Measurements from ENCODE around the gene KNSTRN.
A peak's percentile ranks its signal among the peaks of the same experiment; 100 is the strongest.

Gene KNSTRN

DNA sequence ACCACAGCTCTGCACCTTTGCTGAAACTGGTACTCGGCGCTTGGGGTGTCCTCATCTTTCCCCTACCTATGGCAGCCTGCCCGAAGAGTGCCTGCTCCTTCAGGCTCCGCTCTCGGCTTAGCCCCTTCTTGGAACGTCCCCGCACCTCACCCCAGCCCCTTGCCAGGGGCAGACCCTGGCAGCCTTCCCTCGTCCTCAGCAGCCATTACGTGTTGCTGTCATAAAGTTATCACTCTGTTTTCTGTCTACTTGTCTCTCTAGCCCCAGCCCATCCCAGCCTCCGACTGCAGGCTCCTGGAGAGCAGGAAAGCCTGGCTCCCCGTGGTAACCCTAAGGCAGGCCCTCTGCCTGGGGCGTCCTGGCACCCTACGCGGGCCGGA is 53.2 kb downstream of the KNSTRN start:
- DNase-seq: no peak

DNA sequence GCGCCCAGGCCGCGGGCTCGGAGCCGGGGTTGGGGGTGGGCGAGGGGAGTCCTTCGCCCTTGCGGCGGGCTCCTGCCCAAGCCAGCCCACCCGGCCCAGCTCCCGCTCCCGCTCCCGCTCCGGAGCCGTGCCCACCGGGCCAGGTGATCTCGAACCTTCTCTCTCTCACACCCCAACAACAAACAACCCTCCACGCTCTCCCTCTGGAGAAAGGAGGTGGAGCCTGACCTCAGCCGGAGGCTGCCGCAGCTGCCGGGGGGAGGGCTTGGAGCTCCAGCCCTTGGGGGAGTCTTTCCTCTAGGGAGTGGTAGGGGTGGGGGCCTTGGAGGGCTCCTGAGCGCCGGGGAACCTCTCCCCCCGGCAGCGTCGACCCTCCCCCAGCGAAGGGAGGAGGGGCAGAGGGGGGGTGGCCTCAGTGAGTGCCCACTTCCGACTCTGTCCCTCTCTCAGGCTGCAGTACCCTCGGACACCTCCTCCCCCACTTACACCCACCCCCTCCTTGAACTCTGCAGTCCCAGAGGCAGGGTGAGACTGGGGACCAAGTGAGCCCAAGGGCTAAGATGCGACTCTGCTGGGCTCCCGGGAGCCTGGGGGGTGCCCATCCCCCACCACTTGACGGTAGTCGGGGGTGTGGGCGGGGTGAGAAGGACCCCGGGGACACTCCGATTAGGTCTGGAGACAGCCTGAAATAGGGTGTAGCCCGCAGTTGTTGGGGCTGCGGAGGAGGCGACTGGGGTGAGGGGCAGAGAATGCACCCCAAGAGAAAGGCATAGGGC is 53.8 kb downstream of the KNSTRN start:
- DNase-seq: no peak

DNA sequence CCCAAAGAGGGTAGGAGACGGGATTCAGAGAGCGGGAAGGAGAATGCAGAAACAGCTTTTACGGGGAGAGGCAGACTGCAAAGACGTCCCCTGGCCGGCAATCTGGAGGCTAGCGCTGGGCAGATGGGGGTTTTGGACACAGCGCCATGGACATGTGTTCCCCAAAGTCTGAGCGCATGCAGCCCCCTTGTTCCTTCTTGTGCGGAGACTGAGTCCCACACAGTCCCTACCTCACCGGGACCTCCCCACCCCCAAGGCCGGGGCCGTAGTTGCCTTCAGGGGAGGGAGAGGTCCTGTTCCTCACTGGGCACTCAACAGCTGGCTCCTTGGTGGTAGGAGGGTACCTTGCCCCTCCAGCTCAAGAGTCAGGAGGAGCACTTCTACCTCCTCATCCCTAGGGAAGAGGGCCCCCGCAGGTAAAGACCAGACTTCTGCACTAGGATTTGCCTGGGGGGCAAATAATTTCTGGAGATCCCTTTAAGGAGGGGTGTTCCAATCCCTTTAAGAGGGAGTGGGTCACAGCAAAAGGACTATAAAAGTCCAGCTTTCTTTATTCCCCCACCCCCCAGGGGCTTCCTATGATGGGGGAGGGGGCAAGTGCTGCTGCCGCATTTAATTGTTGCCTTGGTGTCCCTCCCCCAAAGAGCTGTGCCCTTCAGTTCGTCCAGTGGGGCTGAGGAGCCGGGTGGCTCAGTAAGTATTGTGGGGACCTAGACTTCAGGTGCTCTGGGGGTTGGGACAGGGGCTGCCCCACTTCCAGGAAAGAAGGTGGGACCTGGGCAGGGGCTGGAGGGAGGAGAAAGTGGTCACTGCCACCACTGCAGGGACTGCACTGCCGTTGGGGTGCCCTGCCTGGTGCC is 54.6 kb downstream of the KNSTRN start:
- no peak for DNase-seq

DNA sequence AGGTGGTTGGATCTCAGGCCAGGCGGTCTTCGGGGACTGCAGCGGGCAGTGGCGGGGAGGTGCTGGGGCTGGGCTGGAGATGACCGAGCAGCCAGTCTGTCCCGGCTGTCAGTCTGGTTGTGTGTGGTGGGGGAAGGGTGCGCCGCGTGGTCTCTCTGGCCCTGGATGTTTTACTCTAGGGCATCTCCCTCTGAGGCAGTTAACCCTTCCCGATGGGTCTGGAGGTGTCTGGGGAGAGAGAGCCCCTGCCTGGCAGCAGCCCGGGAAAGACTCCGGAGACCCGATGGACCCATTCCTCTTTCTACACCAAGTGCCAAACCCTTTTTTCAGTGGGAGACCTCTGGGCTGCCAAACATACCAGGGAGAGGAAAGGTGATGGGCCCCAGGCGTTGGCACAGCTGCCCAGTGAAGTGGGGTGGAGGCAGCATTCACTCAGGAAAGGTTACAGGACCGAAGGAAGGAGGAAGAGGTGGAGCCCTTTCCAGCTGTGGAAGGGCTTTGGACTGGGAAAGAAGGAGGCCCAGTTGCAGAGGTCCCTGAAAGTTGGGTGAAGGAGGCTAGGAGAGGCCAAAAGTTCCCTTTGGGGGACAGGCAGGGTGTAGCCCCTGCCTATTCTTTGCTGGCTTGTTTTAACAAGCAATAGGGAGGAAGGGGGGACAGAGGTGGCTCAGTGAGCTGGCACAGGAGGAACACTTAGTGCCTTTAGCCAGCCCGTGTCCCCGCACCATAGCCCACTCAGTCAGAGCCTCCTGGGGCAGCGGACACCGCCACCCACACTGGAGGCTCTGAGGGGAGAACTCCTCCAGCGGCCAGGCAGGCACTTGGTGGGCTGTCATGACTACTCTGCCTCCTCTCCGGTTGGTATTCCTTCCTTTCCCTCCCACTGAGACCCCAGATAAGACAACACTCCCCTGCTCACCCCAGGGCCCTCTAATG is 55.5 kb downstream of the KNSTRN start:
- no peak for DNase-seq

DNA sequence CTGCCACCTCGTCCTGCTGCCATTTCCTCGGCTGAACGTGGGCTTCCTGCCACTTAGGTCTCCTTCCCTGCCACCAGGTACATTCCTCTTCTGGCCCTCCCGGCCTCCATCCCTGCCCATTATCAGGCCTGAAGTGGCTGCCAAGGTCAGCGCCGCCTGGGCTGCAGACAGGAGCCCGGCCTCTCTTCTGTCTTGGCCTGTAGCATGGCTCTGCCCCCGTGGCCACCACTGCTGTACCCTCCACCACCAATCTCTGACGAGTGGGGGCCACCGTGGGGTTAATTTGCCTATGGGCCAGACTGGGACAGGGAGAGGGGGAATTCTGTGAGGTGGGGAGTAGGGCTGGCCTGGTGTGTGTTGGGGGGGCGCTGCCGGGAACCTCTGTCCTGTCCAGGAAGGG is 56.2 kb downstream of the KNSTRN start:
- no peak for DNase-seq

DNA sequence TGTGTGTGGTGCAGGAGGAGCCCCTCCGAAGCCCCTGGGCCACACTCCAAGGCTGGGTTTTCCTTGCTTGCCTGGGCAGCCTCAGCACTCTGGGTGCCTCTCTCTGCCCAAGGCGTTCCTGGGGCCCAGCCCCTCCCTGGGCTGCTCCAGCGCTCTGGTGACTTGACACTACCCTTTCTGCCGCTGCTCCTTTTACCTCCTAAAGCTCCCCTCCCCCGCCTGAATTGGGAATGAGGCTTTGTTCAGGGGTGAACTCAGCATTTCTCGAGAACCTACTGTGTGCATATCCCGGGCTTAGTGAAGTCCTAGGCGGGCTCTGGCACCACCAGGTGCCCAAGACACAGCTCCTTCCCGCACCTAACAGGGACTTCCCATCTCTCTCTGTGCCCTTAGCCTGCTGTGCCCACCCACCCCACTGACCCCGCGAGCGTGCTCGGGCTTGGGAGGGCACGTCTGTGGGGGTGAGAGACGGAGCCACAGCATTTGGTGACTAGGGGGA is 57.0 kb downstream of the KNSTRN start:
- DNase-seq: no peak

DNA sequence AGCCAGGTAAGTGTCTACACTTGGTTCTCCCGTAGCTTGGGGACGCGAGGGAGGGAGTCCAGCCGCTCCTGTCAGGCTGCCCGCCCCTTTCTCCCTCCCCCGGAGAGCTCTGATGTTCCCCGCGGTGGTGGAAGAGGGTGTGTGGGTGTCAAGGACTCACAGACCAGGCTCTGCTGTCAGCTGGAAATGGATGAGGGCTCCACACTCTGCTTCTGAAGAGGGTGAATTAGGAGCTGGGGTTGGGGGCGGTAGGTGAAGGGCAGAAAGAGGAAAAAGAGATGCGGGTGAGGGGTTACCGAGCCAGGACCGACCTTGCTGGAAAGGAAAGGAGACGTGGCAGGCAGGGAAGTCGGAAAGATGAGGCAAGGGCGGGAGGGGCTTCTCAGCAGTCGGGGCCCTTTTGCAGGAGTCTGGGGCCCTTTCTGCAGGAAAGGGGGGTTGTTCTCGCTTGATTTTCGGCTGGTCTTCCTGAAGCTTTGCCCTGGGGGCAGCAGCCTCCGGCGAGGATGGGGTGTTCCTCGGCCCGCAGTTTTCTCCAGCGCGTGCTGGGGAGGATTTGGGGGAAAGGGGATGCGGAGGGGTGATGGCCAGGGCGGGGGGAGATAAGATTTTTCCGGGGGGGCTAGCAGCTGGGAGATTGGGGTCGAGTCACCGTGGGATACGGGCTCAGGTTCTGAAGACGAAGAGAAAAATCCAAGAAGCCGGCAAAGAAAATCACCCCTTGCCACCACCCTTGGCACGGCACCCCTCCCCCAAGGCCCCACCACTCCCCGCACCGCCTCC is 57.6 kb downstream of the KNSTRN start:
- DNase-seq: no peak

DNA sequence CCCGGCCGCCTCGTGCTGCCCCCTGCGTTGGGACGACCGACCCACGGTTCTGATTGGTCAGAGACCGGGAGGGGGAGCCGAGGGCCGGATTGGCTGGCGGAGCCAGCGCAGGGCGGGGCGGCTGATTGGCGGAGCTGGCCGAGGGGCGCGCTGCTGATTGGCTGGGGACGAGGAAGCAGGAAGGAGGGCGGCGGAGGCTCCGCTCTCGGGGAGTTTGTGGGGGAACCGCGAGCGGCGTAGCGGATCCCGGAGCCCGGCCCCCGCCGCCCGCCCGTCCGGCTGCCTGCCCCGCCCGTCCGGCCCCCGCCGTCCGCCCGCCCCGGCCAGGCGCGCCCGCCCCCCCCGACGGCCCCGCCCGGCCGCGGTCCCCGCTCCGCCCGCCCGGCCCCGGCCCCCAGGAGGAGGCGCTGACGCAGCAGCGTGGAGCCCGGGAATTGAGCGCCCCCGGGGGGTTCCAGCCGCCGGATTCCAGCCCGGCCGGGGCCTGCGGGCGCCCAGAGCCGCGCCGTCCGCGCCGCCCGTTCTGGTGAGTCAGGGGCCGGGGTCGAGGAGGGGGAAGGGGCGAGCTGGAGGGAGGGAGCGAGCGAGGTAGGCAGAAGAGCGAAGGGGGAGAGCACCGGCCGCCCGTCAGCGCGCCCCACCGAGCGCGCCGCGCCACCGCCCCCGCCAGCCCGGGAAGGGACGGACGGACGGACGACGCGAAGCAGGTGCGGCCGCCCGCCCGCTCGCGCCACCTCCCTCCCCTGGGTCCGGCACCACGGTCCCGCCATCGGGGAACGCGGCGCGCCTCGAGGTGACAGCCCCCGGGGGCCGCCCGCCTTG is 58.4 kb downstream of the KNSTRN start, which contains the start of gene BAHD1:
TSS of gene BAHD1 (plus strand) at position 211 of the 822 bp plus-strand sequence. CDS start 17,512 bp downstream, outside the sequence.
- DNase-seq: peak; percentile 90

DNA sequence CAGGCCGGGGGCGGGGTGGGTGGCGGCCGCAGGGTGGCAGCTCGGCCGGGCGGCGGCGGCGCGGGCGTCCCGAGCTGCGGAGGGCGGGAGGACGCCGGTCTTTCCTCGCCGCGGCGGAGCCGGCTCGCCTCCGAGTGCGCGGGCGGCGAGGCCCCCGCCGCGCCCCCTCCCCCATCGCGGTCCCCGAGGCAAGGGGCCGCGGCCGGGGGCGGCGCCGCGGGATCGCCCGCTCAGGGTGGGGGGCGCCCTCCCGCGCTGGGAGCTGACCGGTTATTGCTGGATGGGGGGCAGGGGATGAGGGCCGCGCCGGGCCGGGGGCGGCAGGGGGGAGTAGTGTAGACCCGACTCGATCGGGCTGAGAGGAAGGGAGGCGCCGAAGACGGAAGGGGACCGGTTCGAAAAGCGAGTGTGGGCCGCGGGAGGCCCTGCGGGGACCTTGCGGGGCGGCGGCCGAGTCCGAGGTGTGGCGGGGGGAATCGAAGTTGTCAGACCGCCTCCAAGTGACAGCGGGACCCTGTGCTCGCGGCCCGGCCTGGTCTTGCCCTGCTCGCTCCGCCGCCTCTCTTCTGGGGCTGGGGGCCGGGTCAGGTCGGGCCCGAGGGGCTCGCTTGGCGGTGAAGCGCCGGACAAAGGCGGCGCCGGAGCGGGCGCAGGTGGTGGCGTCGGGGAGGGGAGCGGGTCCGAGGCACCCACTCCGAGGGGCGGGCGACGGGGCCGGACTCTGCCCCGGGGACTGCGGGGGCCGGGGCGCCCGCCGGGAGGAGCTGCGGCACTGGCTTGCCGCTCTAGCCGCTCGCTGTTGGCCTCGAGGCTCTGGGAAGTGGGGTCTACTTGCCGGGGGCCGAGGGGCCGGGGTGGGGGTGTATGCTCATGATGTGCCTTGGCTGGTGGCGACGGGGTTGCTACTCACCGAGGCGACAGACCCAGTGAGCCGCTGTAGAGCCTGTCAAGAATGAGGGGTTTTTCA is 59.3 kb downstream of the KNSTRN start:
- no peak for DNase-seq

DNA sequence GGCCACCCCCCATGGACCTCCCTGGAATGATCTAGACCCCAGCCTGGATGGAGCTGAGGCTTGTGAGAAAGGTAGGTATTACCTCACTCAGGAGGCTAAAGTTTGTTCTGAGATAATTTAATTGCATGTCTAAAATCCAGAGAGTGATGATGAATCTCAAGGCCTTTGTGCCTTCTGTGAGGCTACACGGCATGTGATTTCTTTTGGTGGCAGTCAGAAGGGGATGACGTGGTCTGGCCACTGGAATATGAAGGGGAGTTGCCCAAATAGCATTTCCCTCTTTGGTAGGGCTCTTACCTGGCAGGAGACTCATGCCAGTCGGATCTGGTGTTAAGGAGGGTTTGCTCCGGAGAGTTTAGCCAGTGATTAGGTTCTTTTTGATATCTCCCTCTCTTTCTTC is 60.7 kb downstream of the KNSTRN start:
- no peak for DNase-seq

DNA sequence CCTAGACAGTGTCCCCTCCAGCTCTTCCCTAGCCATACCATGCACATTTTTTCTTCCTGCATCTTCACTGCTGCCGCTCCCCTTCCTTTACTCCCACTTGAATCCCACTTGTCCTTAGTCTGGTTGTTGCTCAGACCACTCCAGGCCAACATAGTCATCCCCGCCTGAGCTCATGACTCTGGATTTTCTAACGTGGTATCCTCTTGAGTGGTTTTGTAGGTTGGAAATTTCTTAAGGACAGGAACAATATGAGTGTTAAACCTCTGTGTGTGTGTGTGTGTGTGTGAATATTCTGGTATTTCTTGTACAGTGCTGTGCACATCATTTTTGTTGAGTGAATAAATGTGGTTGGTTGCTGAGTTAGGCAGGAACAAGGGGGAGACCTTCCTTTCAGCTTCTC is 61.3 kb downstream of the KNSTRN start:
- no peak for DNase-seq

Data from activated effector memory CD4-positive, alpha-beta T cell treated with Interleukin-2 at 50 U/mL for 16 hours (primary cell).